ENCODE measurements around the gene CCNF.
"Not testable (repeated sequence)": the region's sequence is repeated elsewhere in the genome, so short reads cannot be mapped to it uniquely, and the experiment has no call there.

The CCNF gene

DNA sequence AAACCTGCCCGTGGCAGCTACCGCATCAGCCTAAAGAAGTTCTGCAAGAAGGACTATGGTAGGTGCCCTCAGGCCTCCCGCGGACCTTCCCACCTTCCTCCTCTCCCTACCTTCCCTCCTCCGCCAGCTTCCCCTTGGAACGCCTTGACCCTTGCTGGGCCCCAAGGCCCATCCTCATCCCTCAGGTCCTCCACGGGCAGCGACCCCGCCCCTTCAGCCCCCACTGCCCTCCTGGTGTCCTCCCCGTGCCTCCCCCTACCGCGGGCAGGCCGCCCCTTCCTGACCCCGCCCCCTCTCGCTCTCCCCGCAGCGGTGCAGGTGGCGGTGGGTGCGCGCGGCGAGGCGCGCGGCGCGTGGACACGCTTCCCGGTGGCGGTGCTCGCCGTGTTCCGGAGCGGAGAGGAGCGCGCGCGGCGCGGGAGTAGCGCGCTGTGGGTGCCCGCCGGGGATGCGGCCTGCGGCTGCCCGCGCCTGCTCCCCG is 44.2 kb downstream of the CCNF start:
- no peak for DNase-seq

DNA sequence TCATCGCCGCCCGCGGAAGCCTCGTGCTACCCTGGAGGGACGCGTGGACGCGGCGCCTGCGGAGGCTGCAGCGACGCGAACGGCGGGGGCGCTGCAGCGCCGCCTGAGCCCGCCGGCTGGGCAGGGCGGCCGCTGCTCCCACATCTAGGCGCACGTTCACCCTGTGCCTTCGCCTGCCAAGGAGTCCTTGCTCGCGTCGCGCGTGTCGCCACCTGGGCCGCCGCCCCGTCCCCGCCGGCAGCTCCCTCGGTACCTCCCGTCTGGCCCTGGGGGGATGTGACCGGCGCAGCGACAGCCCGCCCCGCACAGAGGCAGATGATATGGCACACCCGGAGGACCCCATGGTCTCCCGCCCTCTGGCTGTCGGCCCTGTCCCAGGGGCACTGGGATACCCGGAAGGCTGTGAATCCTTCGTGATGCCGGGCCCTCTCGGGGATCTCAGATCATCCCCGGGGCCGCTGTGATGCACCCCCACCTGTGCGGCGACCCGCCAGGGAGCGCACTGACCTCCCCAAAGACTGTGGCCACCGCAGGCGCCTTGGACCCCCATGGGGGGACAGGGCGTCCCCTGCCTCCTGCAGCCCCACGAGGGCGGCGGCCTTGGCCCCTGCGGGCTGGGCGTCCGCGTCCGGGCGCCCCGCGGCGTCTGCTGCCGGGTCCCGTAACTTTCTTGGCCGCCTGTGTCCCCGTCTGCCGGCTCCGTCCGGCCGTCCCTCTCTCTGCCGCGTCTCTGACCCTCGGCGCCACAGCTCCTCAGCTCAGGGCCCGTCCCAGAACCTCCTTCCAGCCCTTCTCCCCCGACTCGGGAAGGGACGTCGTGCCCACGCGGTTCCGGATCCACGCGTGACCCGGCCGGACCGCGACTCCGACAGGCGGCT is 45.0 kb downstream of the CCNF start:
- DNase-seq: peak; percentile 66

DNA sequence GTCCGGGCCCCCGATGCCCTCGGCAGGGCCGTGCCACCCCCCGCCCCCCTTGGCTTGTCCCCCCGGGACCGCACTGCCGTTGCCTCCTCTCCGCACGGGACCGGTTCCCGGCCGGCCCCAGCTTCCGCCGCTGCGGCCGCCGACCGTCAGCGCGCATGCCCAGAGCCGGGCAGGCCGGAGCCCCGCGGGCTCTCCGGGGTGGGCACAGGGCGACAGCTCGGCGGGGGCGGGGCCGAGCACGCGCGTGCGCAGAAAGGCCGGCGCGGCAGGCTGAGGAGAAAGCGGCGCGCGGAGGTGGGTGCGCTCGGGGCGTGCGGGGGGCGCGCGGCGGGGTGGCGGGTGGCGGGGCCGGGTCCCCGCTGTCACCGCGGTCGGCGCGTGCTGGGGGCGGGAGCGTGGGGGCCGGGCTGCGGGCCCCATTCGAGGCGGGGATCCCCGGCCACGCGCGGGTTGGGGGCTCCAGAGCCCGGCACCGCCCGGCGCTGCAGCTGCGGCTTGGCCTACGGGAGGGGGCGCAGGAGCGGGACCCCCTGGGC is 45.7 kb downstream of the CCNF start, which contains the start of gene TBC1D24:
Gene TBC1D24 (plus strand): TSS at position 251 of the 536 bp plus-strand sequence. CDS start 21,022 bp downstream, outside the sequence.
- peak; percentile 92 for DNase-seq

DNA sequence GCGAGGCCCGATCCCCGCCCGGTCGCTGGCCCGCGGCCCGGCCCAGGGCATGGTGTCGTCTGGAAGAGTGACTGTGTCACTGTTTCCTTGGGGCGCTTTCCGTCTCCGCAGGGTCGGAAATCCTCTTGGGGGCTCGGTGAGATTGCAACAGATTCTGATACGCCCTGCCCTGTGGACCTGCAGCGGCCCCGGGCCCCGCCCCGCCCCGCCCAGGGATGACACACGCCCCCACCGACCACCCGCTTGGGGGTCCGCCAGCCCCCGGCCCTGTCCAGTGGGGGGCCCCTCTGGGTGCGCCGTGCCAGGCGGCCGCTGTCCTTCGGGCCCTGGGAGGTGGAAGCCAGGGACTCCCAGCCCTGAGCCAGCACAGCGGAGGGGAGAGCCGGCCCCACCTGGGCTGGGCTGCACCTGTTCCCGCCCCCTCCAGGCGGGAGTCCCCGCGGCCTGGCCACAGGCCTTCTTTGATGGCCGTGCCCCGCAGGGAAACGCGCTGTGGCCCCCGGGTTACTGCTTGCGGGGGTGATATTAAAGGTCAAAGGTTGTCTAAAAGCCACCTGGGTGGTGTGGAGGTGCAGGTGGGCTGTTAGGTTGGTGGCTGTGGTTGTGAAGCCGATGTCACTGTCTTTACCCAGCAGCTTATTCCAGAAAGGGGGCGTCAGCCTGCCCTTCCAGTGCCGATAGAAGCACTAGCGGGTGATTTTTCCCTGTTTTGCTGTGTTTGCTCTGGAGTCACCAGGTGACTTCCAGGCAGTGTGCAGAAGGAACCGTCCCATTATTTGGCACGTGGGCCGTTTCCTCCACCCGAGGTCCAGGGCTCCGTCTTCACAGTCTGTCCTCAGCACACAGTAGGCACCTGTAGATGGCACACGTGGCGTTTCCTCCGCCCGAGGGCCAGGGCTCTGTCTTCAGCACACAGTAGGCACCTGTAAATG is 46.4 kb downstream of the CCNF start:
- no peak for DNase-seq

DNA sequence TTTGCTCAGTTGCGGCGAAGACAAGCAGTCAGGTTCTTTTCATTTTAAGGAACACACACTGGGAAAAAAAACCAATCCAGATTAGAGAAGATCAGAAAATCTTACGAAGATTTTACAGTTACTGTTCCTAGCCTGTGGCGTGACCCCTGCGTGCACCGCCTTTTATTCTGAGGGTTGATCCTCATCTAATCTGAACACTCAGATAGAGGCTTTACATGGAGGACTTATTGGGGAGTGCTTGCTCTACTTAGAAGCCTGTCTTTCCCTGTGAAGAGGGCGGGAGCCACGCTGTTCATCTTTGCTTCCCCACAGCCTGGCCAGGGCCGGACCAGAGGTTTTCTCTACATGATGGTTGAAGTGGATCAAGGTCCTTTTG is 47.1 kb downstream of the CCNF start:
- no peak for DNase-seq

DNA sequence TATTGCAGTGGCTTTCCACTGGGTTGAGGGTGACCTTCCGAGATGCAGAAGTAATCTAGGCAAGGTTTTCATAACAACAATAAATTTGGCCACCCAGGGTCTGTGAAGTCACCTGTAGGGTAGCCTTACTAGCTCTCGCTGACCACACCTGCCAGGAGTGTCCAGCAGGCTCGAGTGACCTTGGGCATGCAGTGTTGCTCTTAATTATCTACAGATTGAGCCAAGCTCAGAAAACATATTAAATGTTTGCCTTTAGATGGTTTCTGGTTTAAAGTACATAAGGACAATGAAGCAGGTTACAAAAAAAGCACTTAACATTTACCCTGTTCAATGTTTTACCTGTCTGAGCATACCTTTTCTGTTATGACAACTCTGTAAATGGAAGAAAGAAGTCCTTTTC is 47.5 kb downstream of the CCNF start:
- no peak for DNase-seq

DNA sequence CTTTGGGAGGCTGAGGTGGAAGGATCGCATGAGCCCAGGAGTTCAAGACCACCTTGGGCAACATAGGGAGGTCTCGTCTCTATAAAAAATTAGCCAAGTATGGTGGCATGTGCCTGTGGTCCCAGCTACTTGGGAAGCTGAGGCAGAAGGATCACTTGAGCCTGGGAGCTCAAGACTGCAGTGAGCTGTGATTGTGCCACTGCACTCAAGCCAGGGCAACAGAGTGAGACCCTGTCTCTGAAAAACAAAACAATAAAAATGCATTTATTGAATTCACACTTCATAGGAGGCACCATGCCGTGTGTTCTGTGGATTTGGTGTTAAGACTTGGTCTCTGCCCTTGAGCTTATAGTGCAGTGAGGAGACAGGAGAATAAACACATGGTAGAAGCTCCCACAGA is 48.1 kb downstream of the CCNF start:
- no peak for DNase-seq

DNA sequence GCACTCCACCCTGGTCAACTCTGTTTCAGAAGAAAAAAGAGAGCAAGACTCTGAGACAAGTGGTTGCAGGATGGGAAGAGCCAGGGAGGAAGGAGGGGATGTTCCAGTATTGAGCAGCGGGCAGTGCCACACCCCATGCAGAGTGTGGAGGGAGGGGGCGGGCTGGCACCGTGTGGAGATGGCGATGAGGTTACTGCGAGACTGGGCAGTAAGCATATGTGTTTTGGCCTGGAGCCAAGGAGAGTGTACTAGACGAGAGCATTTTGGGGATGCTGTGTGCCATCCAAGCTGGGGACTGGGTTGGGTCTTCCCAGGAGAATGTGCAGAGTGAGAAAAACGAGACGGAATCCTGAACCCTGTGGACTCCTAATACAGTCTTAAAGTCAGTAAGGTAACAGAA is 49.0 kb downstream of the CCNF start:
- no peak for DNase-seq

DNA sequence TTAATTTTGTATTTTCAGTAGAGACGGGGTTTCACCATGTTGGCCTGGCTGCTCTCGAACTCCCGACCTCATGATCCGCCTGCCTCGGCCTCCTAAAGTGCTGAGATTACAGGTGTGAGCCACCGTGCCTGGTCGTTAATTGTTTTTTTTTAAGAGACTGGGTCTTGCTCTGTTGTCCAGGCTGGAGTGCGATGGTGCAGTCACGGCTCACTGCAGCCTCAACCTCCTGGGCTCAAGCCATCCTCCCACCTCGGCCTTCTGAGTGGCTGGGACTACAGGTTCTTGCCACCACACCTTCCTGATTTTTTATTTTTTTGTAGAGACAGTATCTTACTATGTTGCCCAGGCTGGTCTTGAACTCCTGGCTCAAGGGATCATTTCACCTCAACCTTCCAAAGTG is 50.7 kb downstream of the CCNF start:
- DNase-seq: not testable (repeated sequence)

DNA sequence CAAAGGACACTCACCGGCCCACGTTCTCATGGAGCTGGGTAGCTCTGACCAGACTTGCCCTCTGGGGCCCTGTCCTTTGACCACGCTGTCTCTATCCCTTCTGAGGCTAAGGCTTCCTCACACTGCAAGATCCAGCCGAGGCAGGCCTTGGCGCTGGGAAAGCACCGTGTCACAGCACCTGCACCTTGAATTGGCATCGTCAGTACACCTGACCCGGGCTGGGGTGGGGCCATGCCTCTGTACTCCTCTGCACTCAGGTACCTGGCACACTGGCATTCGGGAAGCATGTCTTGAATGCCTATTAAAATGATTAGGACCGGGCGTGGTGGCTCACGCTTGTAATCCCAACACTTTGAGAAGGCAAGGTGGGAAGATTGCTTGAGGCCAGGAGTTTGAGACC is 51.7 kb downstream of the CCNF start:
- DNase-seq: no peak

DNA sequence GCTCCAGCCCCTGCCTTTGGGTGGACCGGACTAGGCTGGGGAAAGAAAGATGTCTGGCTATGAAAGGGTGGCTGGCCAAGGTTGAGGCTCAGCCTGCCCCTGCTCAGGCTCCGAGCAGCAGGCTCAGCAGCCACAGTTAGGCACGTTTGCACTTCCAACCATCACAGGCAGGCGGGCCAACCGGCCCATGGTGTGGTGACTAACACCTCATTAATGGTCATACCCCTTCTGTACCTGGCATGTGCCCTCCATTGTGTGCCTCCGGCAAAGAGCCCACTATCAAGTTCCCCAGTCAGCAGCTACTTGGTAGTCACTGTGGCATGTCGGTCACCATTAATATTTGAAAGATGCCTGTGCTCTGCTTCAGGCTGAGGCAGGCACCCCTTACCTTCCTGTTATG is 52.4 kb downstream of the CCNF start:
- no peak for DNase-seq

DNA sequence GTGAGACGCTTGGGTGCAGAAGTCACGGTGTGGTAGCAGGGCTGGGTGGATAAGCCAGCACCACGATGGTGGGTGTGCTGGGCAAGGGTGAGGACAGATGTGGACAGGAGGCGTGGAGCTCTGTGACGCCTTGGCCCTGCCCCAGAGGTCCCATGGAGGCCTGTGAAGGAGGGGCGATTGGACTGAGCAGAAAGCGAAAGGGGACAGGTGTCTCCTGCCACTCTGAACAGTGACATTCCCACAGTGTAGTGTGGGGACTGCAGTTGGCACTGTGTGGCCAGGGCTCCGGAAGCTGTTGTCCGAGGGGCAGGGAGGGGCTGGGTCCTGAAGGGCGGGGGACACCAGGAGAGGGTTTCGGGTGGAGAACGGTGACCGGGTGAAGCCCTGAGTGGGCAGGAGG is 53.0 kb downstream of the CCNF start:
- DNase-seq: no peak

DNA sequence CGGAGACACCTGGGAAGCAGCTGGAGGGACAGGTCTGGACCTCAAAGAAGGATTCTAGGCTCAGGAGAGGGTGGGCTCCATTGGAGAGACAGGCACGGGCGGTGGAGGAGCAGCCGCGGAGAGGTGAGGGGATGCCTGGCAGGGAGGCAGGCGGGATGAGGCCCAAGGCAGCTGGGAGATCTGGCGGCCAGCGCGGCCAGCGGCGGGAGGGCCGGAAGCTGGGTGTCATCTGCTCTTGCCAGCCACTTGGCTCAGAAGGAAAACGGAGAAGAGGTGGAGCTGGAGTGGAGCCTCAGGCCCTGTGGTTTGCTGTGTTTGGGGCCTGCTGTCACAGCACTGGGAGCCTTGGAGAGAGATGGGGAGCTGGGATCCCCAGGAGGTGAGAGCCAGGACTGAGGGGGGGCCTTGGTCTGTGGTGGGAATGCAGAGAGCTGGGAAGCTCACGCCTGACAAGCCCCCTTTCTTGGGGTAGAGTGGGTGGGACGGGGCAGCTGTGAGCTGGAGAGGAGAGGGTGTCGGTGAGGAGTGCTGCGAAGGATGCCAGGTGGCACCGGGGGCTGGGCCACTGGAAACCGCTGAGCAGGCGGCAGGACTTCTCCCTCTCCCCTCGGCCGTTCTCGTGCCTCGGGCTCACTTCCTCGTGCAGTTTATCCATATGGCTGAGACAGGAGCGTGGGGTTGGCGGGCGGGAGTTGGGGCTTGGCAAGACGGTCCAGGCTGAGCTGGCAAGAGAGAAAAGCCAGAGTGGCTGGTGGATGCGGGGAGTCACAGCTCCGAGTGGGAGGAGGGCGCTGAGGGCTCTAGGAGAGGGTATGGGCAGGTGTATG is 53.7 kb downstream of the CCNF start:
- peak; percentile 81 for DNase-seq

DNA sequence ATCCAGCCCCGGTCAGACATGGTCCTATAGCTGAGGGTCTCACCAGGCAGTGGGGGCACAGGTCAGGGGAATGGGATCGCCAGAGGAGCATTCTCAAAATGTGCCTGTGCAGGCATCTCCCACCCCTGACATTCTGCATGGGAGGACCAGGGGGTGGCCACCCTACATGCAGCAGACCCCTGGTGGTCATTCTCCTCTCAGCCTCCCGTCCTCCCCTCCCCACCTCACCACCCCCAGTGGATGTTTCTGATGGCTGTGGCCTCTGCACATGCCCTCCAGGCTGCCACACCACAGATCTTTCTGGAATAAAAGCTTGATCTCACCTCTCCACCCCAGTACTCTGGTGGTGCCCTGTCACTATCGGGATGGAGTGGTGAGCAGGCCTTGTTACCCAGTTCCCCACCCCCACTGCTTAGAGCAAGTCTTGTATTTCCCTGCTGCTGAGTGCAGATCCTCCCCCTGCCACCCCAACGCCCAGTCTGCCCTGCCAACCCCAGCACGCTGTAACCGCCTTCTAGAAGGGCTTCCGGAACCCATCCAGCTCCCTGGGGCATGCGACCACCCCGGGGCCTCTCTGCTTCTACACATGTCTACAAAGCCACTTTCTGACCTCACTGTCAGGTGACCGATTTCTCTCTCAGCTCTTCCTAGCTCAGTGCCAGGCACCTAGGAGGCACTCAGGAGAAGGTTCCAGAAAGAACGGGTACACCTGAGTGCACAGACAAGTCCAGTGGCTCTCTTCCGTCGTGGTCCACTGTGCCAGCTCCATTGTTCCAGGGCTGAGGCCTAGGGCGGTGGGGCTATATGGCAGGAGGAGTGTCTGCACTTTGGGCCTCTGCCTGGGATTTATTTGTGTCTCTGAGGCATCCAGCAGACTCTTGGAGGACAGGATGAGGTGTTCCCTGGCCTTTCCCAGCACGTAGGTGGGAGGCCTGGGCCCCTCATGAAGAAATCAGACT is 55.0 kb downstream of the CCNF start:
- no peak for DNase-seq

DNA sequence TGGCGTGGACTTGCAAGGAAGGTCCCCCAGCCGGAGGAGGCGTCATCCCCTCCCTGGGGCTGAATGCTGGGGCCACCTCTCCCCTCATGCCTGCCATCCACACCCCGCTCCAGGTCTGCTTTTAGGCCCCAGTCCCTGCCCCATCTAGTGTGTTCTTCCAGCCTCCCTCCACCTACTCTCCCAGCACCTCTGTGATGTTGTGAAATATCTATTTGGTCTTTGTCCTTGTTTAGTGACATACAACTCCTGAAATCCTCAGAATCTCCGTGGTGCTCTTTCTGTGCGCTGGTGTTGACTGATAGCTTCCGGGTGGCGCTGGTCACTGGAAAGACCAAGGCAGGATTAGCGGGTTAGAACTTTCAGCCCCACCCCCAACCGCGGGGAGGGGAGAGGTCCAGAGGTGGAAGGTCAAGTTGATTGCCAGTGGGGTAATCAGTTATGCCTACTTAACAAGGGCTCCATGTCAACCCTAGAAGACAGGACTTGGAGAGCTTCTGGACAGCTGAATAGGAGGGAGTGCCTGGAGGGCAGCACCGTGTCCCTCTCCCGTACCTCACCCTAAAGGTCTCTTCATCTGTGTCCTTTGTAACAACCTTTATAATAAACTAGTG is 55.8 kb downstream of the CCNF start:
- no peak for DNase-seq

DNA sequence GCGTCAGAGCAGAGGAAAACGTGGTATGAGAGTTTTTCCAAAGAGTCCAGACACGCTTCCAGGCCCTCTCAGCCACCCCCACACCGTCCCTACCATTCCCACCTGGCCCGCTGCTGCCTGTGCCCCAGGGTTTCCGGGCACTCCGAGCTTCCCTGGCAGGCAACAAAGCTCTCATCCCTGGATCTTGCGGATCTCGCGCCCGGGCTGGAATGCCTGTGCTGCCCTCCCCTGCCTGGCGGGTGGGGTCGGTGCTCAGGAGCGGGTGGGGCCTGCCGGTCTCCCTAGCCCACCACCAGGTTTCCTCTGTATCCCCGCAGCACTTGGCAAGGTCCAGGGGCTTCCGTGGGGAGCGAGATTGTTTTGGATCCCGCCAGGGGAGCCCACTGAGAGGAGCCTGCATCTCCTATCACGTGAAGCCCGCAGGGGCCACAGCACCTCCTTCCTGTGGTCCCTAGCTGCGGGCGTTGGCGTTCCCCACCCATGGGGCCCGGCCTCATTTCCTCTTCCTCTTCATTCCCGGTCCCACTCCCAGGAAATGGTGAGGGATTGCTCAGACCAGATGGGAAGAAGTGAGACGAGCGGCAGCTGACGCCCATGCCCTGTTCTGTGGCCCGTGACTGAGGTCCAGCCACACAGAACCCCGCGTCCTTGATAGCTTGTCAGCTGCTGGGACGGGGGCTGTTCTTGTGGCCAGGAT is 56.7 kb downstream of the CCNF start:
- no peak for DNase-seq

DNA sequence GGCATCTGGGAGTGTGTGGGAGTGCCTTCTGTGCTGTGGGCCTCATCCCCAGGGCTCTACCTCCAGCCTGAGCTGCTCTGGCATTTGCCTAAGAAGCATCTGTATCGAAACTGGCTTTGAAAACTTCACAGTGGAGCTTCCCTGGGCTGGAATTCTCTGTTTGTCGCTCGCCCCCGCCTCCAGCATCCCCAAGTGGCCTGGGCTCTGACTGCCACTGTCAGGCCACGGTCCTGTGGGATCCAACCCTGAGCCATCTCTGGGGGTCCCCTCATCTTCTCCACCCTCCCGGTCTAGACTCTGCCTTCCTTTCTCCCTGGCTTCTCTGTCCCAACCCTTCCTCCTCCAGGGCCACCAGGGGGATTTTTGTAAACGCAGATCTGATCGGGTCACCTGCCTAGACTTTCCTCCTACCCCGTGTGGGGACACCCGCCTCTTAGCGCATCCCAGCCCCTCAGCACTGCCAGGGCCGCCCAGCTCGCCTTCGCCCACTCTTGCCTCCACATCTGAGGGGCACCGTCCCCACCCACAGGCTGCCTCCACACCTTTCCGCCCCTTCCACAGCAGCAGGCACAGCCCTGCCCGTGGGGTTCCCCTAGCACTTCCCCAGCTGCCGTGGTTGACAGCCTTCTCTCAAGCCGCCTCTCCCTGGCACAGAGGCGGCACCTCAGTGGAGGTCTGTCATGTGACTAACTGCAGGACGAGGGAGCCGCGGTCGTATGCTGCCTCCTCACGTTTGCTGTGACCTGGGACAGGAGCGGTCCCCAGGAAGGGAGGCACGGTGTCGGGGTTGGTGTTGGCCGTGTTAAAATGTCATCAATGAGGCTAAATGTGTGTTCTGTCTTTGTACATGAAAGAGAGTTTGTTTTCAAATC is 57.6 kb downstream of the CCNF start:
- peak; percentile 54 for DNase-seq

DNA sequence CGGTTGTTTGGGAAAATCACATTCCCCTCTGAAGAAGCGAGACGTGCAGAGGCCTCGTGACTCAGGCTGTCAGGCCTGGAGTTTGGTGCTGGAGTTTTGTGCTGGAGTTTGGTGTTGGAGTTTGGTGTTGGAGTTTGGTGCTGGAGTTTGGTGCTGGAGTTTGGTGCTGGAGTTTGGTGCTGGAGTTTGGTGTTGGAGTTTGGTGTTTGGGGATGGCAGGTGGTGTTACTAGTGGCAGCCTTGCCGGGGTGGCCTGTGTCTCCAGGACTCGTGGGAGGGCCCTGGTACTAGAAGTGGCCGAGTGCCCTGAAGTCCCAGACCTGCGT is 58.2 kb downstream of the CCNF start:
- DNase-seq: no peak

DNA sequence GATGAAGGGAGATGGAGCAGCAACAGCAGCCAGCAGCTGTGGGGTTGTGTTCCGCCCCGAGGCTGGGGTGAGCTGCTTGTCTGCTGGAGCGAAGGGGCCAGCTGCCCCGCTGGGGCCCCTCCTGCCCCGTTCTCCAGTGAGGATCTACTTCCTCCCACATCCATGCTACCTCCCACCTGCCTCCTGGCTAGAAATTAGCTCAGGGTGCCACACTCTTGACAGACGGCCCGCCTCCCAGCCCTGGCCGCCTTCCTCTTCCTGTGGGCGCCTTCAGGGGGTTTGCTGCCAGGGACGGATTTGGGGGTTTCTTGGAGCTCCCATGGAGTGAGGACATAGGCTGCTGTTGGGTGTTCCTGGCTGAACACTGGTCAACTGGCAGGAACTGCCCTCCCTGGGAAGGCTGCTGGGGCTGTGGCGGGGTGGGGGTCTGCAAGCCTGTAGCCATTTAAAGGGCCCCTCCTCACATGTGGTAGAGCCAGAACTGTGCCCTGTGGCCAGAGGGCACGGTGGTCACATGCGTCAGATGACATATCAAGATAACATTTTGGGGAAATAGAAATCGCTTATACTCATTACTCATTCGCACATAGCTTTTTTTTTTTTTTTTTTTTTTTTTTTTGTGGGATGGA is 58.8 kb downstream of the CCNF start:
- DNase-seq: peak; percentile 55

All from right forelimb (tissue), 1 donor.